GM23248 (cell line): ENCODE measurements around the gene ACTL9.

Source experiments
- EZH2 ChIP-seq: fragments of 200-600 bp; sonication (generic); IDR thresholded peaks from 2 replicates; pipeline ENCODE4 v1.6.1; 2018; ENCODE audit warnings: antibody characterized with exemption, mild to moderate bottlenecking; ENCODE audit not compliant: insufficient read depth, poor library complexity, severe bottlenecking
- EZH2phosphoT487 ChIP-seq: fragments of 200-600 bp; sonication (generic); IDR thresholded peaks from 2 replicates; pipeline ENCODE4 v1.6.1; 2018; ENCODE audit warnings: antibody characterized with exemption, moderate library complexity, mild to moderate bottlenecking, low read depth; ENCODE audit not compliant: insufficient read depth

DNA sequence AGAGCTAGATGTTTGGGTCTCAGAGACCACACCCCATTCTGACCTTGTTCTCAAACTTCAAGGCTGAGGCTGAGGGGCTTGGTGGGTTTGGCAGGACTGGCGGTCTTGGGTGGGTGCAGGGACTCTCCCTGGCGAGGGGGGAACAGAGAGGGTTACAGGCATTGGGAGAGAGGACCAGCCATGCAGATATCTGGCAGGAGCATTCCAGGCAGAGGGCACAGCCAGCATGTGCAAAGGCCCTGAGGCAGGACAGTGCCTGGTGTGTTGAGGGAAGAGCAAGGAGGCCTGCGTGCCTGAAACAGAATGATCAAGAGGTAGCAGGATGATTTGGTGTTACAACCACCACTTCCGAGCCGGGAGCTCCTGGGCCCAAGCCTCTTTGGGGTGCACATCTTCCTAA lies 40.7 kb downstream of the ACTL9 start:
- TF ChIP-seq EZH2phosphoT487 (no peak), EZH2 (no peak)
